ENCODE results near the gene FAM234B.
A peak's percentile ranks its signal among the peaks of the same experiment; 100 is the strongest.
"Not testable (repeated sequence)": the region's sequence is repeated elsewhere in the genome, so short reads cannot be mapped to it uniquely, and the experiment has no call there.

FAM234B gene

DNA sequence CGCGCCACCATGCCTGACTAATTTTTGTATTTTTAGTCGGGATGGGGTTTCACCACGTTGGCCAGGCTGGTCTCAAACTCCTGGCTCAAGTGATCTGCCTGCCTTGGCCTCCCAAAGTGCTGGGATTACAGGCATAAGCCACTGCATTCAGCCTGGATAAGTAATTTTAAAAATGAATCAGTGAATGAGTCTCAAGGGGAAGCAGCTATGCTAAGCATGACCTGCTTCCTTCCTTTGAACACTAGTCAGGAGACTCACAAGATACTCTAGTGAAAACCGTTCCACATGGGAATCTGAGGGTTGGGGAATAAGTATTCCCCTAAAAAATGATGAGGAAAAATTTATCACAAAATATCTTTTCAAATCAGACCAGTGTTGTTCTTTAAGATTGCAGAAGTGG lies 10.7 kb upstream of the FAM234B start:
- no peak for ATAC-seq
- H3K27ac Mint-ChIP-seq, result no peak overlapping the region
- H3K4me3 Mint-ChIP-seq, result no peak overlapping the region
- H3K36me3 Mint-ChIP-seq, result no peaks in the 10 kb centered on the region
- H3K27me3 Mint-ChIP-seq, result no peaks in the 10 kb centered on the region
- no peaks in the 10 kb centered on the region for H3K4me1 Mint-ChIP-seq
- no peaks in the 10 kb centered on the region for H3K9me3 Mint-ChIP-seq

DNA sequence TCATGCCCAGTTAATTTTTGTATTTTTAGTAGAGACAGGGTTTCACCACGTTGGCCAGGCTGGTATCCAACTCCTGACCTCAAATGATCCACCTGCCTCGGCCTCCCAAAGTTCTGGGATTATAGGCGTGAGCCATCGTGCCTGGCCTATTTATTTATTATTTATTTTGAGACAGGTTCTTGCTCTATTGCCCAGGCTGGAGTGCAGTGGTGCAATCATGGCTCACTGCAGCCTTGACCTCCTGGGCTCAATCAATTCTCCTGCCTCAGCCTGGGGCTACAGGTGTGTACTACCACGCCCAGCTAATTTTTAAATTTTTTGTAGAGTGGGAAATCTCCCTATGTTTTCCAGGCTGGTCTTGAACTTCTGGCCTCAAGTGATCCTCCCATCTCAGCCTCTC lies 8.8 kb upstream of the FAM234B start:
- not testable (repeated sequence) for H3K4me3 Mint-ChIP-seq, H3K36me3 Mint-ChIP-seq, ATAC-seq, H3K27me3 Mint-ChIP-seq, H3K9me3 Mint-ChIP-seq, H3K27ac Mint-ChIP-seq
- peaks cover 15% of the 10 kb centered on the region for H3K4me1 Mint-ChIP-seq

DNA sequence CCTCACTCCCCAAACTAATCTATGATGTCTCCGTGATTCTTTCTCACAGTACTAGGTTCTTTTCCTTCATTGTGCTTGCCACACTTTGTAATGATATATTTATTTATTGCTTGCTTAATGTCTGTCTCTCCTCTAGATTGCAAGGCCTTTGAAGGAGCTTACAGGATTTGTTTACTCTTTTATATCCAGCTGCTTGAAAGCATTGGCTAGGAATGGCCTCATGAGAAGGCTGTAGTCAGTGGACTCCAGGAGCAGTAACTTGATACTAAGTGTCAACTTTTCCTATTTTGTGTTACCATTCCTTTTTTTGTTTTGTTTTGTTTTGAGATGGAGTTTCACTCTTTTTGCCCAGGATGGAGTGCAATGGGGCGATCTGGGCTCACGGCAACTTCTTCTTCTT lies 7.3 kb upstream of the FAM234B start:
- Mint-ChIP-seq H3K27ac (no peak overlapping the region), H3K4me3 (no peak overlapping the region), H3K27me3 (no peaks in the 10 kb centered on the region), H3K4me1 (peaks cover 15% of the 10 kb centered on the region), H3K36me3 (no peaks in the 10 kb centered on the region), H3K9me3 (no peaks in the 10 kb centered on the region)
- ATAC-seq, result no peak

GRCh38 chr12:13038491-13039161 lies 5.6 kb upstream of the FAM234B start:
- Mint-ChIP-seq H3K36me3 (no peaks in the 10 kb centered on the region), H3K27ac (no peak overlapping the region), H3K4me3 (no peak overlapping the region), H3K9me3 (no peaks in the 10 kb centered on the region), H3K27me3 (no peaks in the 10 kb centered on the region), H3K4me1 (peaks cover 15% of the 10 kb centered on the region)
- ATAC-seq, result no peak

GRCh38 chr12:13039328-13039956 lies 4.7 kb upstream of the FAM234B start:
- no peak overlapping the region for H3K27ac Mint-ChIP-seq
- H3K27me3 Mint-ChIP-seq, result no peaks in the 10 kb centered on the region
- ATAC-seq, result no peak
- no peak overlapping the region for H3K4me3 Mint-ChIP-seq
- no peaks in the 10 kb centered on the region for H3K36me3 Mint-ChIP-seq
- peaks cover 20% of the 10 kb centered on the region for H3K4me1 Mint-ChIP-seq
- no peaks in the 10 kb centered on the region for H3K9me3 Mint-ChIP-seq

- ATAC-seq, result no peak
- H3K9me3 Mint-ChIP-seq, result no peaks in the 10 kb centered on the region
Measured at GRCh38 chr12:13041224-13041623, 3.0 kb upstream of the FAM234B start.

GRCh38 chr12:13042666-13043230 lies 1.4 kb upstream of the FAM234B start:
- Mint-ChIP-seq H3K4me1 (peaks cover 45% of the 10 kb centered on the region), H3K27ac (no peak overlapping the region), H3K4me3 (no peak overlapping the region), H3K36me3 (no peaks in the 10 kb centered on the region), H3K9me3 (no peaks in the 10 kb centered on the region), H3K27me3 (no peaks in the 10 kb centered on the region)
- ATAC-seq, result no peak

More at GRCh38 chr12:13041224-13041623, 3.0 kb upstream of the FAM234B start:
- Mint-ChIP-seq H3K36me3 (no peaks in the 10 kb centered on the region), H3K27me3 (no peaks in the 10 kb centered on the region), H3K27ac (no peak overlapping the region), H3K4me1 (peaks cover 37% of the 10 kb centered on the region), H3K4me3 (no peak overlapping the region)

GRCh38 chr12:13044906-13045299 lies 722 bp downstream of the FAM234B start:
- H3K27me3 Mint-ChIP-seq, result no peaks in the 10 kb centered on the region
- H3K27ac Mint-ChIP-seq, result peak overlapping the region; percentile 79
- H3K4me3 Mint-ChIP-seq, result peak overlapping the region; percentile 92
- H3K4me1 Mint-ChIP-seq, result peaks cover 44% of the 10 kb centered on the region
- H3K9me3 Mint-ChIP-seq, result no peaks in the 10 kb centered on the region
- ATAC-seq, result no peak
- H3K36me3 Mint-ChIP-seq, result no peaks in the 10 kb centered on the region

GRCh38 chr12:13045816-13046215 lies 1.6 kb downstream of the FAM234B start:
- Mint-ChIP-seq H3K4me1 (peaks cover 47% of the 10 kb centered on the region), H3K4me3 (no peak overlapping the region), H3K36me3 (no peaks in the 10 kb centered on the region), H3K9me3 (no peaks in the 10 kb centered on the region), H3K27me3 (no peaks in the 10 kb centered on the region), H3K27ac (no peak overlapping the region)
- no peak for ATAC-seq

- H3K4me1 Mint-ChIP-seq, result peaks cover 47% of the 10 kb centered on the region
- no peaks in the 10 kb centered on the region for H3K27me3 Mint-ChIP-seq
- H3K4me3 Mint-ChIP-seq, result no peak overlapping the region
- H3K9me3 Mint-ChIP-seq, result no peaks in the 10 kb centered on the region
- H3K27ac Mint-ChIP-seq, result no peak overlapping the region
- no peaks in the 10 kb centered on the region for H3K36me3 Mint-ChIP-seq
- no peak for ATAC-seq
Measured at GRCh38 chr12:13046964-13047363, 2.8 kb downstream of the FAM234B start.

DNA sequence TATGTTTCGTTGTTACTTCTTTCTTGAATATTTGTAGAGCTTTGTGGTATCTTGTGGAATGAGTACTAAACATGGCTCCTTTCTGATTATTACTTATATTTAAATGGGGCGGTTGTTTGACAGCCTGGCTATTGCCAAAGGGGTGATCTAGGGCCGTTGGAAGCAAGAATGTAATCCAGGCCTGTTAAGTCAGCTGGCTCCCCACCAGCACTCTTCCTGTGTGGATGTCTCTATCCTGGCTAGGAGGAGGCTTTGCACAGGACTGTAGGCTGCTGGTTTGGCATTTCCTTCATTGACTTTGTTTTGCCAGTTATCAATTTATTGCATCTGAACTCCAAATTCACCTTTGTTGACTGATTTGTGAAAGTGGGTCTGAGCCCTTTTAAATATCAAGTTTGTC lies 5.6 kb downstream of the FAM234B start:
- peaks cover 40% of the 10 kb centered on the region for H3K4me1 Mint-ChIP-seq
- no peaks in the 10 kb centered on the region for H3K27me3 Mint-ChIP-seq
- no peak overlapping the region for H3K27ac Mint-ChIP-seq
- ATAC-seq, result no peak
- H3K36me3 Mint-ChIP-seq, result peaks cover 15% of the 10 kb centered on the region
- H3K4me3 Mint-ChIP-seq, result no peak overlapping the region
- H3K9me3 Mint-ChIP-seq, result peaks cover 4% of the 10 kb centered on the region

DNA sequence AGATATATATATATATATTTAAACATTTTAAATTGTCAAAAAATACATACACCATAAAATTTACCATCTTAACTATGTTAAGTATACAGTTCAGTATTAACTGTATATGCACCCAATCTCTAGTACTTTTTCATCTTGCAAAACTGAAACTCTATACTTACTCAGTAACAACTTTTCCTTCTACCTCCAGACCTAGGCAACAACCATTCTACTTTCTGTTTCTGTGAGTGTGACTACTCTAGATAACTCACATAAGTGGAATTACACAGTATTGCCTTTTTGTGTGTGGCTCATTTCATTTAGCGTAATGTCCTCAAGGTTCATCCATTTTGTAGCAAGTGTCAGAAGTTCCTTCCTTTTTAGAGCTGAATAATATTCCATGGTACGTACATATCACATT lies 8.2 kb downstream of the FAM234B start:
- no peaks in the 10 kb centered on the region for H3K27me3 Mint-ChIP-seq
- H3K36me3 Mint-ChIP-seq, result peaks cover 32% of the 10 kb centered on the region
- H3K4me3 Mint-ChIP-seq, result no peak overlapping the region
- no peak overlapping the region for H3K27ac Mint-ChIP-seq
- peaks cover 4% of the 10 kb centered on the region for H3K9me3 Mint-ChIP-seq
- no peak for ATAC-seq
- peaks cover 17% of the 10 kb centered on the region for H3K4me1 Mint-ChIP-seq

DNA sequence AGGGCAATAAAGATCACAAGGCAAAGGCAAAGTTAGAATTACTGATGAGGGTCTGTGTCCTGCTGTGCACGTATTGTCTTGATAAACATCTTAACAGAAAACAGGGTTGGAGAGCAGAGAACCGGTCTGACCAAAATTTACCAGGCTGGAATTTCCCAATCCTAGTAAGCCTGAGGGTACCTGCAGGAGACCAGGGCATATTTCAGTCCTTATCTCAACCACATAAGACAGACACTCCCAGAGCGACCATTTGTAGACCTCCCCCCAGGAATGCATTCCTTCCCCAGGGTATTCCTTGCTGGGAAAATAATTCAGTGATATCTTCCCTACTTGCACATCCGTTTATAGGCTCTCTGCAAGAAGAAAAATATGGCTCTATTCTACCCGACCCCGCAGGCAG lies 9.4 kb downstream of the FAM234B start:
- Mint-ChIP-seq H3K4me1 (peaks cover 12% of the 10 kb centered on the region), H3K36me3 (peaks cover 41% of the 10 kb centered on the region)
- H3K27ac Mint-ChIP-seq, H3K9me3 Mint-ChIP-seq, H3K4me3 Mint-ChIP-seq, ATAC-seq, H3K27me3 Mint-ChIP-seq: not testable (repeated sequence)

DNA sequence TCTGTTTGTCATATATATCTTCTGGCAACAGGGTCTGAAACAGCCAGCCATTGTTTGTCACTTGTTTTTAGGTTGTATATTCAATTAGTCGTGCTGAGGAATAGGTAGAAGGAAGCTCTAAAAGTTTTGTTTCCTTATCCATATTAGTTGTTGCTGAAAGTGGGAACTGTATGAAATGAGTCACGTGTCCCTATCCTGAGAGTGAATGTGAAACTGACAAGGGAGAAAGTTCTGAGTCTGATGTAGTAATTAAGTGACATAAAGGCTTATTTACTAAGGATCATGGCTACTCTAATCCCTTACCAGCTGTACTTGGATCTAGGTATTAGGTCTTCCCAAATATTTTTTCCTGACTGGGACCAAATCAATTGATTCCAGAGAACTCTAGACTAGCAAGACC lies 16.4 kb downstream of the FAM234B start:
- no peak overlapping the region for H3K27ac Mint-ChIP-seq
- H3K4me1 Mint-ChIP-seq, result no peaks in the 10 kb centered on the region
- peaks cover 44% of the 10 kb centered on the region for H3K36me3 Mint-ChIP-seq
- H3K9me3 Mint-ChIP-seq, result no peaks in the 10 kb centered on the region
- no peak for ATAC-seq
- H3K27me3 Mint-ChIP-seq, result no peaks in the 10 kb centered on the region
- no peak overlapping the region for H3K4me3 Mint-ChIP-seq

GRCh38 chr12:13061377-13061776 lies 17.2 kb downstream of the FAM234B start:
- Mint-ChIP-seq H3K9me3 (no peaks in the 10 kb centered on the region), H3K27ac (no peak overlapping the region), H3K27me3 (no peaks in the 10 kb centered on the region), H3K4me1 (no peaks in the 10 kb centered on the region), H3K36me3 (peaks cover 36% of the 10 kb centered on the region), H3K4me3 (no peak overlapping the region)
- ATAC-seq, result no peak

- H3K4me3 Mint-ChIP-seq, result no peak overlapping the region
- no peaks in the 10 kb centered on the region for H3K9me3 Mint-ChIP-seq
- H3K36me3 Mint-ChIP-seq, result peaks cover 43% of the 10 kb centered on the region
- no peak for ATAC-seq
- no peaks in the 10 kb centered on the region for H3K27me3 Mint-ChIP-seq
- H3K4me1 Mint-ChIP-seq, result no peaks in the 10 kb centered on the region
- H3K27ac Mint-ChIP-seq, result no peak overlapping the region
Measured at GRCh38 chr12:13062669-13063068, 18.5 kb downstream of the FAM234B start.
